K562 (cell line): ENCODE data around the gene ANKRD34A. TPM values are rescaled to one million over a fixed set of nuclear protein-coding genes. Genes with fewer than 3 reads are reported as not detected.

ENCODE experiments used
- BCOR ChIP-seq: fragments of 450-650 bp; IDR thresholded peaks from 2 replicates; pipeline ENCODE4 v1.6.1; 2016
- CAMTA2 ChIP-seq: fragments of 250-450 bp; sonication (Bioruptor Pico); conservative IDR thresholded peaks from 2 replicates; pipeline ENCODE4 v1.5.1; 2022
- CXXC5 ChIP-seq: fragments of 250-450 bp; sonication (Bioruptor Pico); IDR thresholded peaks from 2 replicates; pipeline ENCODE4 v1.8.0; 2022; ENCODE audit warnings: inconsistent platforms, mild to moderate bottlenecking, moderate library complexity
- HMGXB4 ChIP-seq: sonication (generic); formaldehyde crosslinking; IDR thresholded peaks from 2 replicates; pipeline ENCODE4 v1.8.1; 2023; ENCODE audit warnings: mild to moderate bottlenecking, missing genetic modification reagents
- ID3 ChIP-seq, 2 experiments: fragments of 250-450 bp in 1 of 2; fragments of 450-650 bp in 1 of 2; sonication (Bioruptor Pico) in 1 of 2; IDR thresholded peaks; 2 replicates each; pipeline versions ENCODE4 v1.6.1 to v1.8.0; 2016 to 2021; ENCODE audit warnings: mild to moderate bottlenecking in 2 of 2, moderate library complexity in 2 of 2, missing compliant biosample characterization in 1 of 2, missing genetic modification characterization in 1 of 2
- MED1 ChIP-seq: sonication (generic); formaldehyde crosslinking; IDR thresholded peaks from 2 replicates; pipeline ENCODE4 v1.8.1; 2023; ENCODE audit warnings: missing genetic modification reagents, borderline replicate concordance
- PBX2 ChIP-seq, 2 experiments: IDR thresholded peaks in 1 of 2; conservative IDR thresholded peaks in 1 of 2; 2 replicates each; pipeline ENCODE4 v1.6.1; 2016; ENCODE audit warnings: low read depth in 2 of 2, mild to moderate bottlenecking in 1 of 2, missing compliant biosample characterization in 1 of 2, missing genetic modification characterization in 1 of 2, moderate library complexity in 1 of 2
- RREB1 ChIP-seq: fragments of 250-450 bp; sonication (Bioruptor Pico); IDR thresholded peaks from 2 replicates; pipeline ENCODE4 v1.4.0; 2020
- SIRT6 ChIP-seq: IDR thresholded peaks from one replicate; pipeline ENCODE4 v1.6.1; 2012; ENCODE audit warnings: low read depth, mild to moderate bottlenecking, control low read depth, inconsistent platforms, low read length, moderate library complexity
- SMARCC2 ChIP-seq: fragments of 450-650 bp; IDR thresholded peaks from 2 replicates; pipeline ENCODE4 v1.6.1; 2017; ENCODE audit warnings: antibody characterized with exemption, moderate library complexity, mild to moderate bottlenecking, low read depth
- STAG1 ChIP-seq: sonication (generic); formaldehyde crosslinking; IDR thresholded peaks from 2 replicates; pipeline ENCODE4 v1.5.0; 2020; ENCODE audit warnings: missing genetic modification reagents, borderline replicate concordance
- XRCC5 ChIP-seq: fragments of 200-400 bp; formaldehyde crosslinking; IDR thresholded peaks from 2 replicates; pipeline ENCODE4 v1.6.1; 2017; ENCODE audit warnings: low read depth, mild to moderate bottlenecking, low read length
- ZNF134 ChIP-seq: fragments of 250-450 bp; sonication (Bioruptor Pico); conservative IDR thresholded peaks from 2 replicates; pipeline ENCODE4 v1.4.0; 2020
- ZNF165 ChIP-seq: fragments of 250-450 bp; sonication (Bioruptor Pico); IDR thresholded peaks from 2 replicates; pipeline ENCODE4 v1.4.0; 2020; ENCODE audit warnings: borderline replicate concordance
- ZNF23 ChIP-seq: fragments of 250-450 bp; sonication (Bioruptor Pico); IDR thresholded peaks from 2 replicates; pipeline ENCODE4 v1.4.0; 2020; ENCODE audit warnings: mild to moderate bottlenecking
- polyA plus RNA-seq, 8 experiments: library from polyadenylated mRNA; depleted of rRNA in 4 of 8; stranded (reverse) in 5 of 8; unstranded in 3 of 8; fragments of >200 nt; fragmentation: Nextera tagmentation in 2 of 8; fragmentation: Illumina TruSeq in 1 of 8; extraction: Ambion mirVana in 2 of 8; extraction: Trizol in 1 of 8; gene quantifications; 2 replicates each; pipeline versions ENCODE4 v1.2.1 to v1.2.3, GENCODE V29; 2011 to 2014; ENCODE audit warnings: inconsistent platforms in 1 of 8, missing spikeins in 1 of 8
- total RNA-seq, 7 experiments: library from RNA; depleted of rRNA in 6 of 7; stranded (reverse); fragments of >200 nt in 6 of 7; fragmentation: Illumina TruSeq in 2 of 7; extraction: Trizol in 2 of 7; gene quantifications; 2 replicates each; pipeline versions ENCODE4 v1.2.1 to v1.2.3, GENCODE V29; 2011 to 2021; ENCODE audit warnings: low replicate concordance in 1 of 7

The ANKRD34A gene
- total and polyA plus RNA-seq, 9 of the 15 experiments (the other 6 are each of a cell fraction or from before 2014, with no cell fraction given), result 0.06 to 1.6 (median 0.43) TPM

- no peak for TF ChIP-seq MED1 (CRISPR knock-in tag)
- TF ChIP-seq STAG1 (CRISPR knock-in tag), result no peak; the same call in 1 of the 2 replicates
- TF ChIP-seq CAMTA2 (CRISPR knock-in tag), result no peak
- no peak for TF ChIP-seq ZNF23 (CRISPR knock-in tag)
- TF ChIP-seq ZNF165, result peak; percentile 32; the same call in 1 of the 2 replicates
- TF ChIP-seq SIRT6, result no peak
- peak; percentile 55; the same call in 1 of the 2 replicates for TF ChIP-seq RREB1 (CRISPR knock-in tag)
- TF ChIP-seq XRCC5, result no peak
- TF ChIP-seq ID3 (CRISPR knock-in tag; IDR thresholded peaks at IDR 0.05), result no peak
- peak; percentile 80 for TF ChIP-seq ID3 (tag; IDR thresholded peaks at IDR 0.05)
- no peak for TF ChIP-seq PBX2 (CRISPR knock-in tag; IDR thresholded peaks at IDR 0.05; ENCODE audit: low read depth)
- 0 out of 2 replicates have a peak, but pooled peaks have one; percentile 5 for TF ChIP-seq PBX2 (tag; conservative IDR thresholded peaks at IDR 0.05; ENCODE audit: low read depth)
- TF ChIP-seq ZNF134 (CRISPR knock-in tag), result no peak; the same call in 1 of the 2 replicates
- no peak for TF ChIP-seq SMARCC2
- TF ChIP-seq BCOR, result no peak
- 0 out of 2 replicates have a peak, but pooled peaks have one; percentile 64 for TF ChIP-seq HMGXB4 (CRISPR knock-in tag)
- TF ChIP-seq CXXC5, result peak; percentile 53
Measured at GRCh38 chr1:145978854-145979745, 14.7 kb upstream of the ANKRD34A start (continued).
